Hair follicle dermal papilla cell (primary cell): ENCODE measurements around the gene TBCB. TPM values are rescaled to one million over a fixed set of nuclear protein-coding genes. Genes with fewer than 3 reads are reported as not detected.

Experiments used
- total RNA-seq: library from RNA; depleted of rRNA; stranded (reverse); fragments of >200 nt; gene quantifications from 2 replicates; pipeline ENCODE4 v1.2.3, GENCODE V29; 2012

The TBCB gene
- 131 and 159 TPM in 2 replicates for total RNA-seq

DNA sequence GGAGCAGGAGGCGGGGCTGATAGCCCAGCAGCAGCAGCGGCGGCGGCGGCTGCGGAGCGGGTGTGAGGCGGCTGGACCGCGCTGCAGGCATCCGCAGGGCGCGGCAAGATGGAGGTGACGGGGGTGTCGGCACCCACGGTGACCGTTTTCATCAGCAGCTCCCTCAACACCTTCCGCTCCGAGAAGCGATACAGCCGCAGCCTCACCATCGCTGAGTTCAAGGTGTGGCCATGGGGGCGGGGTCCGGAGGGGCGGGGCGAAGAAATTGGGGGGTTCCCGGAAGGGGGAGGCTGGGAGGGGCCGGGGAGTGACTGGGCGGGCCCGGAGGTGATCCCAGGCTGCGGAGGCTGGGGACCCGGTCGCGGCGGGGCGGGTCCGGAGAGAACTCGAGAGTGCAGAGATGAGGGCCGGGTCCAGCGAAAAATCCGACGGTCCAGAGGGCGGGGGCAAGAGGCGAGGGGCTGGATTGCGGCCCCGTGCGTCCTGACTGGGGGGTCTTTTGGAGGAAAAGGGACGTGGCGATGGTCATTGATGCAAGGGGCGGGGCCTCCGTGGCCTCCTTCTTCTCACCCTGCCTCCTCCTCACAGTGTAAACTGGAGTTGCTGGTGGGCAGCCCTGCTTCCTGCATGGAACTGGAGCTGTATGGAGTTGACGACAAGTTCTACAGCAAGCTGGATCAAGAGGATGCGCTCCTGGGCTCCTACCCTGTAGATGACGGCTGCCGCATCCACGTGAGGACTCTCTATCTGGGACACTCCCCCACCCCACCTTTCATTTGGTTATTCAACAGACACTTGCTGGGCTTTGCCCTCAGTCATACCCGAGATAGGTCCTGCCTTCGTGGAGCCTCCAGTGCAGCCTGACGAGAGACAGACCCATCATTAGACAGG, at the start of gene TBCB:
TSS of gene TBCB (plus strand) at position 16 of the 891 bp plus-strand sequence. CDS start at position 109, 93 bp downstream.

GRCh38 chr19:36110487-36111199, 4.6 kb upstream of the TBCB start, which contains the start of gene OVOL3:
Gene OVOL3 (plus strand): TSS chr19:36111143. CDS start chr19:36111203, 60 bp downstream.

GRCh38 chr19:36114721-36115452, 381 bp upstream of the TBCB start, which contains the start of gene POLR2I:
Gene POLR2I (minus strand): TSS chr19:36114875. CDS start chr19:36114856, 19 bp downstream.

DNA sequence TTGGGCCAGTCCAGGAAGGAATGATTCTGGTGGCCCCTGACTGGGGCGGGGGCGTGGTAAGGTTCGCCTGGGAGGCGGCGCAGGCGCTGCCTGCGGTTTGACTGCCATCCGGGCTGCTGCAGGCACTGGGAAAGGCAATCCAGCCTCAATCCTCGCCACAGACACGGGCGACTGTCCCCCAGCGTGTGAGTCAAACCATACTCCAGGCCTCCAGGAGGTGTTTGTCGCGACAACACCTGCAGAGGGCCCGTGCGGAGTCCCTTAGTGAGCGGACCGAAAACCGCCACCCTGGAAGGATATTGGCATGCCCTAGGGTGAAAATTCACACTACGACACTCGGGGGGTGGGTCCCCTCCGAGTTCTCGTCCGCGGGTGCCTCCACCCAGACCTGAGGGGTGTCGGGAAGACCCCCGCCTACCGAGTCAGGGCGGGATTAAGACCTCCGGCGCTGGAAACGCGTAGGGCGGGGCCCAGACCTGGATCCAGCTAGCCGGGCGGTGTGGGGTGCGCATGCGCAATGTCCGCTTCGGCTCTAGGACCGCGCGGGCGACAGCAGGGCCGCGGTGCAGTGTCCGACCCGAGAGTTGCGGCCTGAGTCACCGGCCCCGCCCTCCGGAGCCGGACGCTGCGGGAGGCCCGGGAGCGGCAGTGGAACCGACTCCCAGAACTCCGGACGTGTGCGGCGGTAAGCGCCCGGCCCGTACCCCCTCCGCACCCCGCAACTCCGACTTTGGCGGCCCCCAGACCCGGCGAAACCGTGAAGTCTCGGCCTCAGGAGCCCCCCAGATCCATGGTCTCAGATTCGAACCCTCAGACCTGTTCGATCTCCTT, 24.4 kb downstream of the TBCB start, which contains the start of gene CAPNS1:
TSS of gene CAPNS1 (plus strand) at position 594 of the 831 bp plus-strand sequence. CDS start 946 bp downstream, outside the sequence.

DNA sequence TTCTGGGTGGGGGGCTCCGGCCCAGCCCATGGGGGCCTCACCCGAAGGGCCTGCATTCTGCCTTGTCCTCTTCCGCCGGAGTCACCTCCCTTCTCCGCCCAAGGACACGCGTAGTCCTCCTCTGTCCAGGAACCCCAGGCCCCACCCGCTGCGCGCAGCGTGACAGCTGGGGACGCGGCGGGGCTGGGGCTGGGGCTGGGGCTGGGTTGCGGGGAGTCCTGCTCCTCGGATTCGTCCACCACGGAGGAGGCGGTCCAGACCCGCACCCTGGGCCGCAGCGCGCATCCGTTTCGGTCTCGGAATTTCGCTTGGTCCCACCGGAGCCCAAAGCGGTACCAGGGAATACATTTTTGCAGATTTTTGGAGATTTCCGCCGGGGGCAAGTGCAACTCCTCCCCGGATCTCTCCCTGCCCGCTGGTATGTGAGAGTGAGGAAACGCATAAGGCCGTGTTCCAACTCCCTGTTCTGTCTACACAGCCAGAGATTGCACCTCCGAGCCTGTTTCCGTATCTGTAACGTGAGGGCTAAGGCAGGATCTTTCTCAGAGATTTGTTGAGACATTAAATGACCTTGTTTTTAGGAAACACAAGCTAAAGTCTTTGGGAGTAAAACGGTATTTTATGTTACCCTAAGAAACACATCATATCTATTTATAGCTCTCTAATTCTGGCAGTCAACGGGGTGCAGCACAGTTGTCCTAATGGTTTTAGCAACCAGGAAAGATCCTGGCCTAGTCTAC, 37.3 kb downstream of the TBCB start, which contains the start of gene COX7A1:
TSS of gene COX7A1 (minus strand) at position 96 of the 740 bp plus-strand sequence. CDS start at position 56, 40 bp downstream.

Other genes starting within 250 kb of the TBCB start
- 13.8 and 16.4 TPM in 2 replicates for gene APLP1, start 246.9 kb upstream of the TBCB start, total RNA-seq
- gene NFKBID, start 214.9 kb upstream of the TBCB start, total RNA-seq: 4.1 and 14.8 TPM in 2 replicates
- gene HCST, start 212.9 kb upstream of the TBCB start, total RNA-seq: 0.81 TPM in 1 of 2 replicates, not detected in the other
- gene TYROBP, start 207.2 kb upstream of the TBCB start, total RNA-seq: 0.73 TPM in 1 of 2 replicates, not detected in the other
- gene LRFN3, start 179.1 kb upstream of the TBCB start, total RNA-seq: 5.8 and 6.0 TPM in 2 replicates
- gene SDHAF1, start 120.3 kb upstream of the TBCB start, total RNA-seq: 9.9 and 22.1 TPM in 2 replicates
- not detected in 2 replicates for gene SYNE4, start 106.7 kb upstream of the TBCB start, total RNA-seq
- gene ALKBH6, start 101.3 kb upstream of the TBCB start, total RNA-seq: 10.9 and 16.6 TPM in 2 replicates
- 20.4 and 22.8 TPM in 2 replicates for gene CLIP3, start 82.6 kb upstream of the TBCB start, total RNA-seq
- 8.0 and 8.9 TPM in 2 replicates for gene THAP8, start 61.2 kb upstream of the TBCB start, total RNA-seq
- gene WDR62, start 60.6 kb upstream of the TBCB start, total RNA-seq: 1.5 and 2.2 TPM in 2 replicates
- not detected in 2 replicates for gene OVOL3, start 4.3 kb upstream of the TBCB start, total RNA-seq
- gene POLR2I, start 593 bp upstream of the TBCB start, total RNA-seq: 17.2 and 19.8 TPM in 2 replicates
- gene CAPNS1, start 24.6 kb downstream of the TBCB start, total RNA-seq: 476 and 492 TPM in 2 replicates
- 13.3 and 14.1 TPM in 2 replicates for gene COX7A1, start 37.0 kb downstream of the TBCB start, total RNA-seq
- 6.8 and 8.6 TPM in 2 replicates for gene ZNF565, start 99.2 kb downstream of the TBCB start, total RNA-seq
- 71.5 and 83.9 TPM in 2 replicates for gene ZNF146, start 99.6 kb downstream of the TBCB start, total RNA-seq